Stimulated activated CD4-positive, alpha-beta T cell treated with anti-CD3 and anti-CD28 coated beads, Interleukin-15, amount 100 ng/mL, for 48 hours (primary cell): ENCODE measurements around the gene RASIP1.
"Not testable (repeated sequence)": the region's sequence is repeated elsewhere in the genome, so short reads cannot be mapped to it uniquely, and the experiment has no call there.

Experiments used
- DNase-seq, 2 donors: peaks; one replicate each; pipeline ENCODE4 v3.0.0-alpha.2; 2020; ENCODE audit warnings: low read depth in 2 of 2

Gene RASIP1

GRCh38 chr19:48740164-48740972 is at the start of gene RASIP1:
Gene RASIP1 (minus strand): TSS chr19:48740610. CDS start chr19:48740282, 328 bp downstream.
- no peak for DNase-seq

- not testable (repeated sequence) for DNase-seq
Observed at GRCh38 chr19:48787331-48787730, 46.9 kb upstream of the RASIP1 start.

- DNase-seq: not testable (repeated sequence)
Observed at GRCh38 chr19:48786422-48786821, 46.0 kb upstream of the RASIP1 start.

- DNase-seq: no peak
Observed at GRCh38 chr19:48784527-48784926, 44.1 kb upstream of the RASIP1 start.

- no peak for DNase-seq
Observed at GRCh38 chr19:48780631-48781391, 40.4 kb upstream of the RASIP1 start.

GRCh38 chr19:48779636-48780035 is 39.2 kb upstream of the RASIP1 start:
- no peak for DNase-seq

- no peak for DNase-seq
Observed at GRCh38 chr19:48777720-48778119, 37.3 kb upstream of the RASIP1 start.

GRCh38 chr19:48777139-48777538 is 36.7 kb upstream of the RASIP1 start:
- DNase-seq: no peak

GRCh38 chr19:48772503-48772953 is 32.1 kb upstream of the RASIP1 start:
- no peak for DNase-seq

GRCh38 chr19:48770734-48771472 is 30.5 kb upstream of the RASIP1 start:
- DNase-seq: no peak

- DNase-seq: no peak
Observed at GRCh38 chr19:48770266-48770665, 29.9 kb upstream of the RASIP1 start.

- DNase-seq: no peak
Observed at GRCh38 chr19:48768994-48769713, 28.7 kb upstream of the RASIP1 start.

GRCh38 chr19:48768171-48768753 is 27.9 kb upstream of the RASIP1 start:
- not testable (repeated sequence) for DNase-seq

- not testable (repeated sequence) for DNase-seq
Observed at GRCh38 chr19:48765816-48766215, 25.4 kb upstream of the RASIP1 start.

- no peak for DNase-seq
Observed at GRCh38 chr19:48760504-48761205, 20.2 kb upstream of the RASIP1 start.

GRCh38 chr19:48757741-48758144 is 17.3 kb upstream of the RASIP1 start:
- DNase-seq: no peak

- no peak for DNase-seq
Observed at GRCh38 chr19:48757089-48757675, 16.8 kb upstream of the RASIP1 start.

- no peak for DNase-seq
Observed at GRCh38 chr19:48756686-48757085, 16.3 kb upstream of the RASIP1 start.

GRCh38 chr19:48756212-48756611 is 15.8 kb upstream of the RASIP1 start:
- no peak for DNase-seq

- DNase-seq: no peak
Observed at GRCh38 chr19:48755787-48756186, 15.4 kb upstream of the RASIP1 start.
